KG1 (cell line): Measurements from ENCODE around the gene PRAMEF26.
"Not testable (repeated sequence)": the region's sequence is repeated elsewhere in the genome, so short reads cannot be mapped to it uniquely, and the experiment has no call there.

ENCODE experiments used
- DNase-seq: peaks from one replicate; lab custom pipeline; 2025; lab: John Stamatoyannopoulos, UW

PRAMEF26 gene

DNA sequence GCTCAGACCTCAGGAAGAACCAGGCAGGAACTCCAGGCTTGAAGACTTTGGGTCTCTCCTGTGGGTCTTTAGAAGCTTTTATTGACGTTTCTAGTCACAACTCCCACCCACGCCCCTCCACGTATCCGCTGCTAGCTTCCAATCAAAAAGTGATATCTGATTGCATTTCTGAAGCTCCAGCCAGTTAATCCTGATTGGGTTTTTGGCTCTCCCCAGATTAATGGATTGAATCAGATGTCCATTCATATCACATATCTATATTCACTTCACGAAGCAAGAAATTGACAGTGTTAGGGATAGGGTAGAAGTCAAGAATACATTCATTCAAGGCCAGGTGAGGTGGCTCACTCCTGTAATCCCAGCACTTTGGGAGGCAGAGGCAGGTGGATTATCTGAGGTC is at the start of gene PRAMEF26:
Gene PRAMEF26, minus strand, starts transcription at position 101 of the 400 bp plus-strand sequence. CDS start 2,914 bp downstream, outside the sequence.
- not testable (repeated sequence) for DNase-seq

DNA sequence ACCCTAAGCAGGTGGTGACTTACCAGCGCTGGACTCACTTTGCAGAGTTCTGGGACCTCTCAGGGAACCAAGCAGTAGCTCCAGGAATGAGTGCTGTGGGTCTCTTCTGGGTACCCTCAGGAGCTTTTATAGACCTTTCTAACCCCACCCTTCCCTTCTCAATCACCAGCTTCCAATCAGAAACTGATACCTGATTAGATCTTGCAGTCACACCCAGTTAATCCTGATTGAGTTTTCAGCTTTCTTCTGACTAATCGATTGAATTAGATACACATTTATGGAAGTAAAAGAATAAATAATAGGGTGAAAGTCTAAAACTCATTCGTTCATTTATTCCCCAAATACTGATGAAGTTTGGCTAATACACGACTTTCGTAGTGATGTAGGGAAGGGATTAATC is 45.5 kb upstream of the PRAMEF26 start, which contains the start of gene PRAMEF13:
Gene PRAMEF13, minus strand, starts transcription at position 101 of the 400 bp plus-strand sequence. CDS start 1,820 bp downstream, outside the sequence.
- not testable (repeated sequence) for DNase-seq

DNA sequence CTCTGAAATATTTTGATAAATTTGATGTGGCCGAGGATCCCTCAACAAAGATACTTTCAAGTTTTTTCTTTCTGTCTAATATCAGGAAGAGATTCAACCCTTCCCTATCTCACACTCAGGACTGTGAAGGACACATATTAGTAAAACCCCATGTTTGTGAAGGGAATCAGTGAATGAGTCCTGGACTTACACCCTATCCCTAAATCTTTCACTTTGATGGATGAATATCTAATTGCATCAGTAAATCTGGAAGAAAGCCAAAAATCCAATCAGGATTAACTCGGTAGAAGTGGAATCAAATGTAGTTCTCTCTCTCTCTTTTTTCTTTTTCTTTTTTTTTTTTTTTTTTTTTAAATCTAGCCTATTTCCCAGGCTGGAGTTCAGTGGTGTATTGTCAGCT is 15.7 kb upstream of the PRAMEF26 start, which contains the start of gene PRAMEF9:
Gene PRAMEF9, plus strand, starts transcription at position 301 of the 400 bp plus-strand sequence. CDS start 3,433 bp downstream, outside the sequence.
- DNase-seq, result not testable (repeated sequence)

DNA sequence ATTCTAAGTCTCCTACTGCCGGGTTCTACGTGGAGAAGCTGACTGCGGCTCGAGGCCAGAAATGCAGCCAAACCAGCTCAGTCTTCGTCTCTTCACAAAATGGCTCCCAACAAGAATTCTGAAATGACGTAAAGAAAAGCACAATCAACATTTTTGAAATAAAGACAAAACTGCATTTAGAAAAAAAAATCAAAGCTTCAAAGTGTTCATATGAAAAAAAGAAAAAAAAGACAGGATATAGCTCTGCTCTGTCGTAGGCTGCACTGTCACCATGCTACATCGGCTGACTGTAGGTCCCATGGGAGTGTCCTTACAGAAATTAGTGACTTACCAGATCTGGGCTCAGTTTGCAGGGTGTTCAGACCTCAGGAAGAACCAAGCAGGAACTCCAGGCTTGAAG is 9.7 kb upstream of the PRAMEF26 start, which contains the start of gene HNRNPCL4:
Gene HNRNPCL4, minus strand, starts transcription at position 101 of the 400 bp plus-strand sequence. CDS start 164 bp downstream, outside the sequence.
- DNase-seq, result not testable (repeated sequence)

DNA sequence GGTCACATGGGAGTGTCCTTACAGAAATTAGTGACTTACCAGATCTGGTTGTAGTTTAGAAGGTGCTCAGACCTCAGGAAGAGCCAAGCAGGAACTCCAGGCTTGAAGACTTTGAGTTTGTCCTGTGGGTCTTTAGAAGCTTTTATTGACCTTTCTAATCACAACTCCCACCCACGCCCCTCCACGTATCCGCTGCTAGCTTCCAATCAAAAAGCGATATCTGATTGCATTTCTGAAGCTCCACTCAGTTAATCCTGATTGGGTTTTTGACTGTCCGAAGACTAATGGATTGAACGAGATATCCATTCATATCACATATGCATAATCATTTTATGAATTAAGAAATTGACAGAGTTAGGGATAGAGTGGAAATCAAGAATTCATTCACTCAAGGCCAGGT is 39.1 kb downstream of the PRAMEF26 start, which contains the start of gene HNRNPCL2:
Gene HNRNPCL2, minus strand, starts transcription at position 101 of the 400 bp plus-strand sequence. CDS start 454 bp downstream, outside the sequence.
- DNase-seq, result not testable (repeated sequence)
